ENCODE measurements around the gene EXT2.

Gene EXT2

GRCh38 chr11:44162004-44162403 is 66.5 kb downstream of the EXT2 start:
- TF ChIP-seq REST (IDR thresholded peaks at IDR 0.05; ENCODE audit: insufficient read depth in 1 of 2, low read depth in 2 of 2, low read length in 2 of 2) (no peak), SIN3A (IDR thresholded peaks at IDR 0.05; ENCODE audit: borderline replicate concordance, insufficient read depth, low read length) (no peak), TAF1 (IDR thresholded peaks at IDR 0.05; ENCODE audit: borderline replicate concordance, insufficient read depth, low read length) (no peak), POLR2AphosphoS5 (IDR thresholded peaks at IDR 0.05; ENCODE audit: low read depth, low read length) (no peak)

GRCh38 chr11:44162662-44163061 is 67.2 kb downstream of the EXT2 start:
- TF ChIP-seq TAF1 (IDR thresholded peaks at IDR 0.05; ENCODE audit: borderline replicate concordance, insufficient read depth, low read length) = no peak
- TF ChIP-seq REST (IDR thresholded peaks at IDR 0.05; ENCODE audit: insufficient read depth in 1 of 2, low read depth in 2 of 2, low read length in 2 of 2) = no peak
- TF ChIP-seq SIN3A (IDR thresholded peaks at IDR 0.05; ENCODE audit: borderline replicate concordance, insufficient read depth, low read length) = no peak
- no peak for TF ChIP-seq POLR2AphosphoS5 (IDR thresholded peaks at IDR 0.05; ENCODE audit: low read depth, low read length)
- no peak for TF ChIP-seq FOXP2 (optimal IDR thresholded peaks at IDR 0.05; ENCODE audit: borderline replicate concordance, extremely low read depth, extremely low read length, insufficient read depth)

GRCh38 chr11:44165432-44165831 is 70.0 kb downstream of the EXT2 start:
- TF ChIP-seq REST (IDR thresholded peaks at IDR 0.05; ENCODE audit: insufficient read depth in 1 of 2, low read depth in 2 of 2, low read length in 2 of 2) (no peak), POLR2AphosphoS5 (IDR thresholded peaks at IDR 0.05; ENCODE audit: low read depth, low read length) (no peak), SIN3A (IDR thresholded peaks at IDR 0.05; ENCODE audit: borderline replicate concordance, insufficient read depth, low read length) (no peak), TAF1 (IDR thresholded peaks at IDR 0.05; ENCODE audit: borderline replicate concordance, insufficient read depth, low read length) (no peak), FOXP2 (optimal IDR thresholded peaks at IDR 0.05; ENCODE audit: borderline replicate concordance, extremely low read depth, extremely low read length, insufficient read depth) (no peak)

GRCh38 chr11:44167046-44167445 is 71.6 kb downstream of the EXT2 start:
- no peak for TF ChIP-seq TAF1 (IDR thresholded peaks at IDR 0.05; ENCODE audit: borderline replicate concordance, insufficient read depth, low read length)
- TF ChIP-seq SIN3A (IDR thresholded peaks at IDR 0.05; ENCODE audit: borderline replicate concordance, insufficient read depth, low read length) = no peak
- TF ChIP-seq FOXP2 (optimal IDR thresholded peaks at IDR 0.05; ENCODE audit: borderline replicate concordance, extremely low read depth, extremely low read length, insufficient read depth) = no peak
- TF ChIP-seq POLR2AphosphoS5 (IDR thresholded peaks at IDR 0.05; ENCODE audit: low read depth, low read length) = no peak
- TF ChIP-seq REST (IDR thresholded peaks at IDR 0.05; ENCODE audit: insufficient read depth in 1 of 2, low read depth in 2 of 2, low read length in 2 of 2) = no peak

- TF ChIP-seq REST (IDR thresholded peaks at IDR 0.05; ENCODE audit: insufficient read depth in 1 of 2, low read depth in 2 of 2, low read length in 2 of 2) (no peak), POLR2AphosphoS5 (IDR thresholded peaks at IDR 0.05; ENCODE audit: low read depth, low read length) (no peak), TAF1 (IDR thresholded peaks at IDR 0.05; ENCODE audit: borderline replicate concordance, insufficient read depth, low read length) (no peak), SIN3A (IDR thresholded peaks at IDR 0.05; ENCODE audit: borderline replicate concordance, insufficient read depth, low read length) (no peak), FOXP2 (optimal IDR thresholded peaks at IDR 0.05; ENCODE audit: borderline replicate concordance, extremely low read depth, extremely low read length, insufficient read depth) (no peak)
These were observed 76.0 kb downstream of the EXT2 start for GRCh38 chr11:44171518-44171917.
